Stimulated activated memory B cell treated with anti-CD40 and anti-IgM and Interleukin-4, amounts not matched to agents 10 μg/mL and 1 μg/mL and 100 μg/mL, for 72 hours (primary cell): ENCODE measurements around the gene MLYCD.

Experiments used
- ATAC-seq: fragments of 150-1000 bp; cut with Tn5 transposase; 2 replicates; pipeline ENCODE4 v1.10.0; 2021
- H3K27ac Mint-ChIP-seq: one replicate; pipeline ENCODE4 v1.8.0; 2022; ENCODE audit warnings: mild to moderate bottlenecking, mixed read lengths
- H3K27me3 Mint-ChIP-seq: one replicate; pipeline ENCODE4 v1.8.0; 2022; ENCODE audit warnings: mixed read lengths
- H3K36me3 Mint-ChIP-seq: one replicate; pipeline ENCODE4 v1.8.0; 2022; ENCODE audit warnings: mixed read lengths
- H3K4me1 Mint-ChIP-seq: one replicate; pipeline ENCODE4 v1.8.0; 2022; ENCODE audit warnings: mixed read lengths
- H3K4me3 Mint-ChIP-seq: one replicate; pipeline ENCODE4 v1.8.0; 2022; ENCODE audit warnings: mild to moderate bottlenecking, moderate library complexity, mixed read lengths
- H3K9me3 Mint-ChIP-seq: one replicate; pipeline ENCODE4 v1.8.0; 2022; ENCODE audit warnings: mixed read lengths

Gene MLYCD

GRCh38 chr16:83959656-83960434 lies 60.9 kb downstream of the MLYCD start:
- Mint-ChIP-seq H3K27me3 (peaks cover 12% of the 10 kb centered on the region), H3K27ac (no peak overlapping the region), H3K4me3 (no peak overlapping the region), H3K9me3 (no peaks in the 10 kb centered on the region), H3K36me3 (peaks cover 6% of the 10 kb centered on the region), H3K4me1 (peaks cover 7% of the 10 kb centered on the region)
- ATAC-seq, result no peak

GRCh38 chr16:83960521-83961249 lies 61.8 kb downstream of the MLYCD start:
- no peaks in the 10 kb centered on the region for H3K9me3 Mint-ChIP-seq
- ATAC-seq, result no peak
- no peak overlapping the region for H3K27ac Mint-ChIP-seq
- H3K4me1 Mint-ChIP-seq, result peaks cover 7% of the 10 kb centered on the region
- peaks cover 6% of the 10 kb centered on the region for H3K36me3 Mint-ChIP-seq
- no peak overlapping the region for H3K4me3 Mint-ChIP-seq
- peaks cover 4% of the 10 kb centered on the region for H3K27me3 Mint-ChIP-seq

DNA sequence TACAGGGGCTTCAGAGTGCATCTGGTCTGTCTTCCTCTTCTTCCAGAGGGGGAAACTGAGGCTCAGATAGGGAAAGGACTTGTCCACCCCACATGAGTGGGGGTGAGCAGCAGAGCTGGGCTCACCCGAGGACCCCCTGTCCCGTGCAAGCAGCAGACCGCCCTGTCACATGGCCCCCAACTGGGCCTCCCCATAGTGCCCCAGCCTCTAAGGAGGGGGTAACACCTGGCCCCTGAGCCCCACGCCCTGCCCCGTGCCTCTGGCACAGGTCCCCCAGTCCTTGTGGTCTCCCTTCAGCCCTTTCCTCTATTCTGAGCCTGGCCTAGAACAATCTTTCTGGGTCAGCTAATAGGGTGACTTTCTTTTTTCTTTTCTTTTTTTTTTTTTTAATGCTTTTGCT lies 62.7 kb downstream of the MLYCD start:
- peaks cover 8% of the 10 kb centered on the region for H3K27me3 Mint-ChIP-seq
- H3K36me3 Mint-ChIP-seq, result peaks cover 6% of the 10 kb centered on the region
- no peaks in the 10 kb centered on the region for H3K9me3 Mint-ChIP-seq
- no peak overlapping the region for H3K4me3 Mint-ChIP-seq
- no peak for ATAC-seq
- H3K4me1 Mint-ChIP-seq, result peaks cover 6% of the 10 kb centered on the region
- H3K27ac Mint-ChIP-seq, result no peak overlapping the region

- Mint-ChIP-seq H3K9me3 (no peaks in the 10 kb centered on the region), H3K27me3 (peaks cover 24% of the 10 kb centered on the region), H3K36me3 (peaks cover 6% of the 10 kb centered on the region), H3K4me3 (no peak overlapping the region), H3K27ac (no peak overlapping the region), H3K4me1 (peaks cover 7% of the 10 kb centered on the region)
- no peak for ATAC-seq
Measured at GRCh38 chr16:83963277-83964119, 64.6 kb downstream of the MLYCD start.

DNA sequence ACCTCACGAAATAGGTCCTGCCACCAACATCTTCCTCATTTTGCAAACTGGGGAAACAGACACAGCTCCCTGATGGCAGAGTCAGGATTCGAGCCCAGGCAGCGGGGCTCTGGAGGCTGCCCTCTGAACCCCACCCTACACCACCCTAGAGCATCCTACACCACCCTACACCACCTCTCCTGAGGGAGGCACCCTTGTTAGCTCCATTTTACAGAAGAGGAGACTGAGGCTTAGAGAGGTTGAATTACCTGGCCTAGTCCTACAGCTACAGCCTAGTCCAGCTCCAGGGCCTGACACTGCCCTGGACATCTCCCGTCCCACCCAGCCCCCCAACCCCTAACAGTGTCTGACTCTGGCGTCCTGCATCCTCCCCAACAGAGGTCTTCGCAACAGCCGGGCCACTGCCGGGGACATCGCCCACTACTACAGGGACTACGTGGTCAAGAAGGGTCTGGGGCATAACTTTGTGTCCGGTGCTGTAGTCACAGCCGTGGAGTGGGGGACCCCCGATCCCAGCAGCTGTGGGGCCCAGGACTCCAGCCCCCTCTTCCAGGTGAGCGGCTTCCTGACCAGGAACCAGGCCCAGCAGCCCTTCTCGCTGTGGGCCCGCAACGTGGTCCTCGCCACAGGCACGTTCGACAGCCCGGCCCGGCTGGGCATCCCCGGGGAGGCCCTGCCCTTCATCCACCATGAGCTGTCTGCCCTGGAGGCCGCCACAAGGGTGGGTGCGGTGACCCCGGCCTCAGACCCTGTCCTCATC lies 65.9 kb downstream of the MLYCD start:
- Mint-ChIP-seq H3K36me3 (peaks cover 6% of the 10 kb centered on the region), H3K4me3 (no peak overlapping the region), H3K27me3 (peaks cover 35% of the 10 kb centered on the region), H3K4me1 (peaks cover 7% of the 10 kb centered on the region), H3K27ac (no peak overlapping the region), H3K9me3 (no peaks in the 10 kb centered on the region)
- ATAC-seq, result peak; percentile 3

GRCh38 chr16:83965444-83966152 lies 66.7 kb downstream of the MLYCD start:
- ATAC-seq, result no peak
- no peak overlapping the region for H3K4me3 Mint-ChIP-seq
- H3K27me3 Mint-ChIP-seq, result peaks cover 39% of the 10 kb centered on the region
- H3K4me1 Mint-ChIP-seq, result peaks cover 7% of the 10 kb centered on the region
- H3K27ac Mint-ChIP-seq, result no peak overlapping the region
- no peaks in the 10 kb centered on the region for H3K9me3 Mint-ChIP-seq
- H3K36me3 Mint-ChIP-seq, result peaks cover 4% of the 10 kb centered on the region

GRCh38 chr16:83966153-83966696 lies 67.3 kb downstream of the MLYCD start:
- Mint-ChIP-seq H3K4me3 (no peak overlapping the region), H3K27ac (no peak overlapping the region), H3K36me3 (no peaks in the 10 kb centered on the region), H3K9me3 (no peaks in the 10 kb centered on the region), H3K4me1 (peaks cover 7% of the 10 kb centered on the region), H3K27me3 (peaks cover 39% of the 10 kb centered on the region)
- ATAC-seq, result no peak

- Mint-ChIP-seq H3K4me3 (no peak overlapping the region), H3K9me3 (no peaks in the 10 kb centered on the region)
Measured at GRCh38 chr16:83967091-83967490, 68.2 kb downstream of the MLYCD start.

DNA sequence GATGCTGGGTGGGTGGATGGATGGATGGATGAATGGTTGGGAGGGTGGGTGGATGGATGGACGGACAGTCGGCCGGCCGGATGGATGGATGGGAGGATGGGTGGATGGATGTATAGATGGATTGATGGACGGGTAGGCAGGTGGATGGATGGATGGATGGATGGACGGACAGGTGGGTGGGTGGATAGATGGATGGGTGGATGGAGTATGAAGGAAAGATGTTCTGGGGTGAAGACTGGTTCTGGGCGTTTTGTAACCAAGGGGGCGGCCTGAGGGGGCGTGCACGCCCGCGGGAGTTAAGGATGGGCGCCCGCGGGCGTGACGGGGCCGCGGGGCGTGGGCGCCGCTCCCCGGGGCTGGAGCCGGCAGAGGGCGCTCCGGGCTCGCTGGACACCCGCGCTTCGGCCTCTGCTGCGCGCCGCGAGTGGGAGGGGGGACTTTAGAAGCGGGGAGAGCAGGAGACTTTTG lies 69.0 kb downstream of the MLYCD start, which contains the start of gene NECAB2:
NECAB2 (plus strand) TSS at position 407 of the 468 bp plus-strand sequence. CDS start 405 bp downstream, outside the sequence.
- ATAC-seq, result peak; percentile 13
- Mint-ChIP-seq H3K27ac (no peak within 1 kb of the TSS), H3K4me3 (peak within 1 kb of the TSS; percentile 63)

More at GRCh38 chr16:83967091-83967490, 68.2 kb downstream of the MLYCD start:
- no peak for ATAC-seq
- H3K27me3 Mint-ChIP-seq, result peaks cover 39% of the 10 kb centered on the region
- H3K36me3 Mint-ChIP-seq, result no peaks in the 10 kb centered on the region
- H3K4me1 Mint-ChIP-seq, result peaks cover 7% of the 10 kb centered on the region
- no peak overlapping the region for H3K27ac Mint-ChIP-seq

DNA sequence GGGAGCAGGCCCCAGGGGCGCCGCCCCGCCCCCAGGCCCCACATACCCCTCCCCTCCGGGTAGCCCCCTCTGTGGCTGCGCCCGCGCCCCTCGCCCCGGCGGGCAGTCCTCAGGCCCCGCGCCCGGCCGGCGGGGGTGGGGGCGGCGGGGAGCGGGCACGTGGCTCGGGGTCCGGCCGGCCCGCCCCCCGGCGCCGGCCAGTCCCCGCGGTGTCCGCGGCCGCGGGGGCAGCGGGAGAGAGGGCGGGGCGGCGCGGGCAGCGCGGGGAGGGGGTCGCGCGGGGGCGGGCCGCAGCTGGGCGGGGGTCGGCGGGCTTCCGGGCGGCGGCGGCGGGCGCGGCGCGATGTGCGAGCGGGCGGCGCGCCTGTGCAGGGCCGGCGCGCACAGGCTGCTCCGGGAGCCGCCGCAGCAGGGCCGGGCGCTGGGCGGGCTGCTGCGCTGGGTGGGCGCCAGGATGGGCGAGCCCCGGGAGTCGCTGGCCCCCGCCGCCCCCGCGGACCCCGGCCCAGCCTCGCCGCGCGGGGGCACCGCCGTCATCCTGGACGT lies 69.5 kb downstream of the MLYCD start:
- H3K36me3 Mint-ChIP-seq, result no peaks in the 10 kb centered on the region
- H3K4me3 Mint-ChIP-seq, result no peak overlapping the region
- H3K9me3 Mint-ChIP-seq, result no peaks in the 10 kb centered on the region
- H3K27me3 Mint-ChIP-seq, result peaks cover 39% of the 10 kb centered on the region
- no peak overlapping the region for H3K27ac Mint-ChIP-seq
- peak; percentile 34 for ATAC-seq
- H3K4me1 Mint-ChIP-seq, result peaks cover 7% of the 10 kb centered on the region

More for the DNA sequence above, 69.0 kb downstream of the MLYCD start, which contains the start of gene NECAB2:
- H3K36me3 Mint-ChIP-seq, result no peaks in the 10 kb centered on the region
- H3K9me3 Mint-ChIP-seq, result no peaks in the 10 kb centered on the region
- H3K4me1 Mint-ChIP-seq, result peaks cover 7% of the 10 kb centered on the region
- peaks cover 39% of the 10 kb centered on the region for H3K27me3 Mint-ChIP-seq

GRCh38 chr16:83968891-83969649 lies 70.2 kb downstream of the MLYCD start:
- no peak for ATAC-seq
- no peaks in the 10 kb centered on the region for H3K36me3 Mint-ChIP-seq
- H3K27ac Mint-ChIP-seq, result no peak overlapping the region
- H3K4me1 Mint-ChIP-seq, result peaks cover 7% of the 10 kb centered on the region
- H3K4me3 Mint-ChIP-seq, result peak overlapping the region; percentile 63
- H3K27me3 Mint-ChIP-seq, result peaks cover 39% of the 10 kb centered on the region
- H3K9me3 Mint-ChIP-seq, result no peaks in the 10 kb centered on the region

GRCh38 chr16:83969771-83970429 lies 71.0 kb downstream of the MLYCD start:
- no peak overlapping the region for H3K27ac Mint-ChIP-seq
- ATAC-seq, result no peak
- peaks cover 48% of the 10 kb centered on the region for H3K27me3 Mint-ChIP-seq
- peaks cover 3% of the 10 kb centered on the region for H3K9me3 Mint-ChIP-seq
- H3K36me3 Mint-ChIP-seq, result no peaks in the 10 kb centered on the region
- H3K4me3 Mint-ChIP-seq, result peak overlapping the region; percentile 29
- H3K4me1 Mint-ChIP-seq, result peaks cover 7% of the 10 kb centered on the region
